HG03039 (cell line): ENCODE measurements around the gene GRM5.

Experiments
- ATAC-seq: cut with Tn5 transposase; IDR thresholded peaks from one replicate; pipeline ENCODE4 v1.9.1; 2021; ENCODE audit warnings: mild to moderate bottlenecking, moderate library complexity; ENCODE audit not compliant: unreplicated experiment

Gene GRM5

GRCh38 chr11:88454881-88455280, 610.9 kb downstream of the GRM5 start:
- no peak for ATAC-seq
